H1 (cell line): ENCODE measurements around the gene ANKEF1. TPM values are rescaled to one million over a fixed set of nuclear protein-coding genes. Genes with fewer than 3 reads are reported as not detected.

Experiments used
- CTCF ChIA-PET: fragments of 300-600 bp; sonication (Branson Sonifier 250); formaldehyde crosslinking; loops from one replicate; lab custom pipeline; 2021; ENCODE audit not compliant: partially characterized antibody; lab: Charles Lee
- POLR2A ChIA-PET: fragments of 300-600 bp; sonication (Branson Sonifier 250); formaldehyde crosslinking; loops from one replicate; lab custom pipeline; 2021; ENCODE audit warnings: inconsistent platforms; ENCODE audit not compliant: partially characterized antibody; lab: Charles Lee
- DNase-seq, 2 experiments: peaks; one replicate each; pipeline versions ENCODE4 v3.0.0 to v3.0.0-alpha.2; 2010 to 2022; ENCODE audit warnings: low spot score in 2 of 2, low read depth in 1 of 2, mixed read lengths in 1 of 2
- FAIRE-seq: peaks from 2 replicates; lab custom pipeline; 2011; peaks lifted over from hg19 to GRCh38; lab: Jason Lieb, UNC
- H2AFZ ChIP-seq: 2 replicates; pipeline ENCODE4 v1.8.1; 2012; ENCODE audit warnings: low read length, inconsistent platforms
- H2AK5ac ChIP-seq: 2 replicates; pipeline ENCODE4 v1.6.1; 2013; ENCODE audit warnings: low read depth, low read length
- H2BK120ac ChIP-seq: replicated peaks from 2 replicates; pipeline ENCODE3; 2013; ENCODE audit warnings: low read depth, low read length, inconsistent platforms
- H2BK12ac ChIP-seq: 2 replicates; pipeline ENCODE4 v1.6.1; 2013; ENCODE audit warnings: low read depth, low read length
- H2BK15ac ChIP-seq: 2 replicates; pipeline ENCODE4 v1.6.1; 2013; ENCODE audit warnings: low read length
- H2BK20ac ChIP-seq: 2 replicates; pipeline ENCODE4 v1.6.1; 2013; ENCODE audit warnings: low read length
- H2BK5ac ChIP-seq: 2 replicates; pipeline ENCODE4 v1.6.1; 2013; ENCODE audit warnings: low read depth, low read length
- H3K14ac ChIP-seq: 2 replicates; pipeline ENCODE4 v1.6.1; 2013; ENCODE audit warnings: inconsistent platforms; ENCODE audit not compliant: insufficient read length
- H3K18ac ChIP-seq: 2 replicates; pipeline ENCODE4 v1.6.1; 2013; ENCODE audit warnings: low read length; ENCODE audit errors: extremely low read depth
- H3K23ac ChIP-seq: 2 replicates; pipeline ENCODE4 v1.6.1; 2013; ENCODE audit warnings: inconsistent platforms; ENCODE audit not compliant: insufficient read length
- H3K23me2 ChIP-seq: 2 replicates; pipeline ENCODE4 v1.6.1; 2013; ENCODE audit warnings: low read depth, low read length
- H3K27ac ChIP-seq: 2 replicates; pipeline ENCODE4 v1.6.1; 2011; ENCODE audit warnings: low read depth, low read length, inconsistent platforms
- H3K27me3 ChIP-seq, 4 experiments: replicated peaks in 1 of 4; 1 replicate in 1 of 4; 2 replicates in 3 of 4; pipeline versions ENCODE4 v1.6.1 to v1.8.1; 2011 to 2013; ENCODE audit warnings: low read length in 3 of 4, mild to moderate bottlenecking in 3 of 4, inconsistent platforms in 2 of 4, mixed read lengths in 2 of 4, moderate library complexity in 1 of 4; ENCODE audit not compliant: control insufficient read depth in 3 of 4, insufficient read depth in 3 of 4; ENCODE audit errors: extremely low read depth in 1 of 4
- H3K36me3 ChIP-seq, 4 experiments: 2 replicates each; pipeline versions ENCODE4 v1.6.1 to v1.8.1; 2011 to 2013; ENCODE audit warnings: mild to moderate bottlenecking in 4 of 4, low read length in 3 of 4, moderate library complexity in 2 of 4, control low read depth in 1 of 4, inconsistent platforms in 1 of 4; ENCODE audit not compliant: insufficient read depth in 4 of 4, control insufficient read depth in 2 of 4
- H3K4ac ChIP-seq: replicated peaks from 2 replicates; pipeline ENCODE3; 2013; ENCODE audit warnings: low read length, low read depth, mixed read lengths, inconsistent platforms; ENCODE audit not compliant: insufficient read length
- H3K4me1 ChIP-seq, 4 experiments: replicated peaks in 1 of 4; 1 replicate in 1 of 4; 2 replicates in 3 of 4; pipeline versions ENCODE4 v1.6.1 to v1.8.1; 2011 to 2013; ENCODE audit warnings: low read length in 3 of 4, inconsistent platforms in 2 of 4, mixed read lengths in 1 of 4; ENCODE audit not compliant: insufficient read depth in 4 of 4, control insufficient read depth in 3 of 4
- H3K4me2 ChIP-seq, 2 experiments: 2 replicates each; pipeline versions ENCODE4 v1.6.1 to v1.8.1; 2011 to 2013; ENCODE audit warnings: low read depth in 2 of 2, low read length in 2 of 2, control low read depth in 1 of 2, inconsistent platforms in 1 of 2, mild to moderate bottlenecking in 1 of 2; ENCODE audit not compliant: insufficient read depth in 1 of 2
- H3K4me3 ChIP-seq, 4 experiments: fragments of 200-600, 300-600 bp in 1 of 4; sonication (generic), shearing (Covaris generic), sonication (Bioruptor Twin) in 1 of 4; 2 replicates each; pipeline versions ENCODE4 v1.5.1 to v1.8.1; 2011 to 2016; ENCODE audit warnings: low read length in 4 of 4, low read depth in 3 of 4, control low read depth in 2 of 4, inconsistent platforms in 2 of 4, mild to moderate bottlenecking in 2 of 4, mixed read lengths in 1 of 4, moderate library complexity in 1 of 4; ENCODE audit not compliant: insufficient read depth in 2 of 4; ENCODE audit errors: extremely low read depth in 1 of 4
- H3K56ac ChIP-seq: replicated peaks from 2 replicates; pipeline ENCODE3; 2013; ENCODE audit warnings: low read depth, mild to moderate bottlenecking, mixed read lengths, low read length, inconsistent platforms; ENCODE audit not compliant: insufficient read length
- H3K79me1 ChIP-seq: 2 replicates; pipeline ENCODE4 v1.6.1; 2013; ENCODE audit warnings: low read depth, low read length, control low read depth
- H3K79me2 ChIP-seq, 2 experiments: 2 replicates each; pipeline versions ENCODE4 v1.6.1 to v1.8.1; 2012 to 2013; ENCODE audit warnings: low read length in 2 of 2, mild to moderate bottlenecking in 2 of 2, inconsistent platforms in 1 of 2; ENCODE audit not compliant: insufficient read depth in 2 of 2, control insufficient read depth in 1 of 2
- H3K9ac ChIP-seq, 4 experiments: replicated peaks in 1 of 4; 1 replicate in 1 of 4; 2 replicates in 3 of 4; pipeline versions ENCODE4 v1.6.1 to v1.8.1; 2011 to 2013; ENCODE audit warnings: low read depth in 3 of 4, low read length in 3 of 4, control low read depth in 2 of 4, mild to moderate bottlenecking in 2 of 4, moderate library complexity in 2 of 4, inconsistent platforms in 1 of 4; ENCODE audit errors: extremely low read depth in 1 of 4
- H3K9me3 ChIP-seq, 2 experiments: 2 replicates each; pipeline versions ENCODE4 v1.6.1 to v1.8.1; 2012 to 2013; ENCODE audit warnings: mild to moderate bottlenecking in 2 of 2, moderate library complexity in 2 of 2, control low read depth in 1 of 2, inconsistent platforms in 1 of 2, low read depth in 1 of 2, low read length in 1 of 2, mixed read lengths in 1 of 2; ENCODE audit not compliant: insufficient read depth in 2 of 2
- H4K20me1 ChIP-seq, 2 experiments: replicated peaks in 1 of 2; 2 replicates each; pipeline versions ENCODE3 to v1.8.1; 2011 to 2013; ENCODE audit warnings: inconsistent platforms in 2 of 2, low read length in 2 of 2, mild to moderate bottlenecking in 1 of 2; ENCODE audit not compliant: insufficient read depth in 2 of 2, control insufficient read depth in 1 of 2
- H4K5ac ChIP-seq: 2 replicates; pipeline ENCODE4 v1.6.1; 2013; ENCODE audit warnings: low read length, low read depth, mixed read lengths, inconsistent platforms; ENCODE audit not compliant: insufficient read length
- H4K8ac ChIP-seq: 2 replicates; pipeline ENCODE4 v1.8.0; 2013; ENCODE audit warnings: mild to moderate bottlenecking, moderate library complexity, low read length, inconsistent platforms; ENCODE audit not compliant: insufficient read depth; ENCODE audit errors: extremely low read depth
- H4K91ac ChIP-seq: replicated peaks from 2 replicates; pipeline ENCODE3; 2013; ENCODE audit warnings: low read length, mixed read lengths, inconsistent platforms; ENCODE audit not compliant: insufficient read length
- CBX5 ChIP-seq: fragments of 300-800, 300-1000 bp; sonication (generic); IDR thresholded peaks from 2 replicates; pipeline ENCODE4 v1.7.1; 2016; ENCODE audit warnings: antibody characterized with exemption, low read length, low read depth
- CEBPB ChIP-seq: IDR thresholded peaks from 2 replicates; pipeline ENCODE4 v1.6.1; 2012; ENCODE audit warnings: low read depth, low read length
- CHD2 ChIP-seq: IDR thresholded peaks from 2 replicates; pipeline ENCODE4 v1.6.1; 2012; ENCODE audit warnings: low read length, improper control_type of control experiment
- CTBP2 ChIP-seq: IDR thresholded peaks from 2 replicates; pipeline ENCODE4 v1.7.0; 2011; ENCODE audit warnings: borderline replicate concordance, mild to moderate bottlenecking, moderate library complexity, mixed read lengths, low read length; ENCODE audit not compliant: insufficient read depth, insufficient read length
- EZH2 ChIP-seq: fragments of 200-600 bp; sonication (generic); IDR thresholded peaks from 2 replicates; pipeline ENCODE4 v1.7.1; 2012; ENCODE audit warnings: low read depth, mild to moderate bottlenecking, moderate library complexity, low read length, inconsistent platforms; ENCODE audit not compliant: severe bottlenecking
- JUND ChIP-seq: IDR thresholded peaks from 2 replicates; pipeline ENCODE4 v1.6.1; 2011; ENCODE audit warnings: mild to moderate bottlenecking, improper control_type of control experiment, low read length
- MAFK ChIP-seq: IDR thresholded peaks from 2 replicates; pipeline ENCODE4 v1.6.1; 2012; ENCODE audit warnings: low read depth, mild to moderate bottlenecking, improper control_type of control experiment, low read length
- POU5F1 ChIP-seq: IDR thresholded peaks from 2 replicates; pipeline ENCODE4 v1.6.1; 2011; ENCODE audit warnings: low read depth, mild to moderate bottlenecking, low read length, moderate library complexity
- RNF2 ChIP-seq: fragments of 200-900, 300-1000 bp; sonication (generic); IDR thresholded peaks from 2 replicates; pipeline ENCODE4 v1.7.1; 2016; ENCODE audit warnings: borderline replicate concordance, low read depth, mild to moderate bottlenecking, antibody characterized with exemption, low read length; ENCODE audit not compliant: poor library complexity, severe bottlenecking; ENCODE audit errors: missing control alignments
- SIRT6 ChIP-seq: IDR thresholded peaks from one replicate; pipeline ENCODE4 v1.7.1; 2012; ENCODE audit warnings: low read length, inconsistent platforms
- TBP ChIP-seq: IDR thresholded peaks from 2 replicates; pipeline ENCODE4 v1.6.1; 2011; ENCODE audit warnings: low read depth, low read length, improper control_type of control experiment
- YY1 ChIP-seq: IDR thresholded peaks from 2 replicates; pipeline ENCODE4 v1.6.1; 2011; ENCODE audit warnings: low read depth, mild to moderate bottlenecking, low read length
- WGBS, 2 experiments: shearing (Covaris generic) in 1 of 2; methylation state at CpG; one replicate each; pipeline versions ENCODE4 v1.1.6 to v1.1.7; 2013 to 2015; ENCODE audit warnings: low lambda C conversion rate in 2 of 2, mixed read lengths in 2 of 2, inconsistent platforms in 1 of 2, low coverage in 1 of 2, missing lambda C conversion rate in 1 of 2; ENCODE audit not compliant: insufficient replicate concordance in 2 of 2, insufficient coverage in 1 of 2, insufficient read length in 1 of 2; ENCODE audit errors: extremely low coverage in 1 of 2, missing lambda C conversion rate in 1 of 2; 5-methylcytosine and 5-hydroxymethylcytosine counted together
- polyA plus RNA-seq, 7 experiments: library from polyadenylated mRNA; depleted of rRNA in 3 of 7; stranded (reverse) in 5 of 7; unstranded in 2 of 7; fragments of >200 nt in 5 of 7; fragments of 200-250 nt in 2 of 7; gene quantifications; 1 replicate in 5 of 7; 2 replicates in 1 of 7; 4 replicates in 1 of 7; pipeline versions ENCODE4 v1.2.1 to v1.2.3, GENCODE V29; 2011 to 2013; ENCODE audit warnings: missing spikeins in 2 of 7, mixed read lengths in 2 of 7
- total RNA-seq: library from RNA; stranded (reverse); fragmentation: NEBNext Ultra II Directional; extraction: Animal tissue kit (Norgen Biotek cat#: 25700); gene quantifications from 2 replicates; pipeline ENCODE4 v1.2.1, GENCODE V29; 2021

Gene ANKEF1
- total and polyA plus RNA-seq, 2 of the 8 experiments (the other 6 are each of a cell fraction or from before 2014, with no cell fraction given): 2.8 to 10.0 TPM

DNA sequence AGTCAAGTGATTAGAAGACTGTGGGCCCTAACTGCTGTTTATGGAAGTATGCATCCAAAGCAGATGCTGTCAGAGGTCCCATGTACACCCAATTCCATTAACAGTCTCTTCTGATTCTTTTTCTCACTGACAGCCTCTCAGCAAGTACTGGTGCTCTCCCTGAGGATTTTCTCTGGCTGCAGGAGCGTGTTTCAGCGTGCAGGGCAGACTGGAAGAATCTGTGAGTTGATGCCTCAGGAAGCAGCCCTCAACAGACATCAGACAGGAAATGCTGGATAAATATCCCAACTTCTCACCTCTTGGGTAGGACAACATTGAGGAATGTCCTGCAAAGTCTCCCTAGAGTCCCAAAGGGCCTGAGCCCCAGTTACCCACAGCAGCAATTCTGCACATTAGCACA, 40.8 kb downstream of the ANKEF1 start:
- Histone ChIP-seq H2BK120ac (no peak overlapping the region), H3K18ac (no peak overlapping the region), H3K23me2 (no peaks in the 10 kb centered on the region), H3K4me1 (no peaks in the 10 kb centered on the region), H3K23ac (no peak overlapping the region), H3K9ac (no peak overlapping the region), H3K56ac (no peak overlapping the region), H3K27me3 (peaks cover 0 to 1% (median 0%) of the 10 kb centered on the region in 4 experiments; a peak in 1 of 7 replicates), H2BK20ac (no peak overlapping the region), H3K14ac (no peak overlapping the region), H3K27ac (no peak overlapping the region), H4K20me1 (no peaks in the 10 kb centered on the region), H2AK5ac (no peak overlapping the region), H3K4me3 (no peak overlapping the region), H4K91ac (no peak overlapping the region), H2AFZ (no peak overlapping the region), H2BK5ac (no peak overlapping the region), H2BK12ac (no peak overlapping the region), H3K4ac (no peak overlapping the region), H3K79me1 (no peaks in the 10 kb centered on the region), H3K9me3 (no peaks in the 10 kb centered on the region), H3K79me2 (no peaks in the 10 kb centered on the region), H3K4me2 (no peak overlapping the region), H2BK15ac (no peak overlapping the region), H3K36me3 (no peaks in the 10 kb centered on the region), H4K8ac (no peak overlapping the region), H4K5ac (no peak overlapping the region)
- ChIA-PET CTCF (interaction anchor here (1.1 to 4.9 kb wide), 12 partner anchors 12 to 458 kb away, joined by 3 to 84 read pairs (median 12); no protein-coding TSS in a partner anchor), POLR2A (no interaction called here)
- DNase-seq (no peak), FAIRE-seq (no peak)
- TF ChIP-seq CHD2 (no peak), CTBP2 (no peak), TBP (no peak), CEBPB (no peak), MAFK (no peak), CBX5 (no peak), SIRT6 (no peak), YY1 (no peak), EZH2 (no peak), RNF2 (no peak), POU5F1 (no peak), JUND (no peak)
- 97% methylated on average over 2 of the region's 2 CpGs; no CpG with 5 or more reads in 1 of the 2 experiments for WGBS, 2 experiments
